Measurements from ENCODE around the gene SMAD3. TPM values are rescaled to one million over a fixed set of nuclear protein-coding genes. Genes with fewer than 3 reads are reported as not detected.

Gene SMAD3
- total RNA-seq, 1 experiment from 2014 or later = 35.4 TPM

GRCh38 chr15:67180035-67180434, 114.6 kb downstream of the SMAD3 start:
- no peak for DNase-seq (ENCODE audit: low read depth)

- DNase-seq (ENCODE audit: low read depth) = no peak
These were observed 115.3 kb downstream of the SMAD3 start for GRCh38 chr15:67180514-67181191.

DNA sequence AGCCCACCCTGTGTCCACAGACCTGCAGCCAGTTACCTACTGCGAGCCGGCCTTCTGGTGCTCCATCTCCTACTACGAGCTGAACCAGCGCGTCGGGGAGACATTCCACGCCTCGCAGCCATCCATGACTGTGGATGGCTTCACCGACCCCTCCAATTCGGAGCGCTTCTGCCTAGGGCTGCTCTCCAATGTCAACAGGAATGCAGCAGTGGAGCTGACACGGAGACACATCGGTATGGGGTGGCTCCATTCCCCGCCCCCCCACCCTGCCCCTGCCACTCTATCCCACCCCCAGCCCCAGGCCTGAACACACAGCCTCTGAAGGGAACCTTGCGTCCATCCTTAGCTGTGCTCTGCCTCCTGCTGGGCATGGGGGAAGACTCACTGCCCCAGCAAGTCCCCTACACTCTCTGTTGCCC, 115.8 kb downstream of the SMAD3 start:
- DNase-seq (ENCODE audit: low read depth) = no peak

- no peak for DNase-seq (ENCODE audit: low read depth)
These were observed 118.2 kb downstream of the SMAD3 start for GRCh38 chr15:67183443-67184169.

GRCh38 chr15:67184208-67184925, 119.0 kb downstream of the SMAD3 start:
- DNase-seq (ENCODE audit: low read depth) = no peak

- no peak for DNase-seq (ENCODE audit: low read depth)
These were observed 119.6 kb downstream of the SMAD3 start for GRCh38 chr15:67185051-67185450.

DNA sequence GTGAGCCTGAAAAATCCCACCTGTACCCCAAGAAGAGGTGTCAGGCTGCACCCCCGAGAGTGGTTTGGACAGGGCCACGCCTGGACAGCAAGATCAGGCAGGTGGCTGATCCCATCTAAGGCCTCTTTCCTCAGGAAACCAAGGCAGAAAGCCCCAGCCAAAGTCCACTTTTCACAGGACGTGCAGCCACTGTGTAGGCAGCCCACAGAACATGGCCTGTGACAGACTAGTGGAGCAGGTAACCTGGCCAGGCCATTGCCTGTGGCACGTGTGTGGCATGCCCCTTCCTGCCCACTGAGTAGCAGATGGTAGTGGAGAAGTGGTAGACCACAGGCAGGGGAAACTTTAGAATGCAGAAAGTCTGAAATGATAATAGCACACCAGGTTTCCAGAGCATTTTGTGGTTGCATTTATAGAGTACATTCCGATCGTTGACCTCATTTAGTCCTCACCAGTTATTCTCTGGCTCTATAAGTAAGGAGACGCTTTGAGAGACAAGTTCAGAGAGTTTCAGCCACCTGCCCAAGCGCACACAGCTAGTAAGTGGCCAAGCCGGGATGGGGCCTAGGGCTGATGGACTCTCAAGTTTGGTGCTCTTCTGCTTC, 120.3 kb downstream of the SMAD3 start:
- peak; percentile 90 for DNase-seq (ENCODE audit: low read depth)

GRCh38 chr15:67186226-67186649, 120.8 kb downstream of the SMAD3 start:
- DNase-seq (ENCODE audit: low read depth) = no peak

GRCh38 chr15:67186688-67187087, 121.3 kb downstream of the SMAD3 start:
- DNase-seq (ENCODE audit: low read depth) = no peak

DNA sequence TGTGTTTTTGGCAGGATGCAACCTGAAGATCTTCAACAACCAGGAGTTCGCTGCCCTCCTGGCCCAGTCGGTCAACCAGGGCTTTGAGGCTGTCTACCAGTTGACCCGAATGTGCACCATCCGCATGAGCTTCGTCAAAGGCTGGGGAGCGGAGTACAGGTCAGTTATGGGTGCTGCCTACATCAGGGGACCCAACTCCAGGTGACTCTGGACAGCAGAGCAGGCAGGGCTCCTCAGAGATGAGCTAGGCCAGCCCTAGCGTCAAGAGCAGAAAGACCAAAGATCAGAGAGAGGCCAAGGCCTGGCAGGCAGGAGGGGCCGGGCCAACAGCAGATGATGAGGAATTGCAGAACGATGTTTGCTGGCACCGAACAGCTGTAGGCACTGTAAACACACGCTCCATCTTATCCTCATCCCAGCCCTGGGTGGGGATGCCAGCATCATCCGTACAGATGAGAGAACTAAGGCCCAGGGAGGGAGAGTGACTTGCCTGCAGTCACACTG, 122.0 kb downstream of the SMAD3 start:
- no peak for DNase-seq (ENCODE audit: low read depth)

GRCh38 chr15:67188551-67189218, 123.3 kb downstream of the SMAD3 start:
- no peak for DNase-seq (ENCODE audit: low read depth)

- DNase-seq (ENCODE audit: low read depth) = no peak
These were observed 124.1 kb downstream of the SMAD3 start for GRCh38 chr15:67189326-67190051.

DNA sequence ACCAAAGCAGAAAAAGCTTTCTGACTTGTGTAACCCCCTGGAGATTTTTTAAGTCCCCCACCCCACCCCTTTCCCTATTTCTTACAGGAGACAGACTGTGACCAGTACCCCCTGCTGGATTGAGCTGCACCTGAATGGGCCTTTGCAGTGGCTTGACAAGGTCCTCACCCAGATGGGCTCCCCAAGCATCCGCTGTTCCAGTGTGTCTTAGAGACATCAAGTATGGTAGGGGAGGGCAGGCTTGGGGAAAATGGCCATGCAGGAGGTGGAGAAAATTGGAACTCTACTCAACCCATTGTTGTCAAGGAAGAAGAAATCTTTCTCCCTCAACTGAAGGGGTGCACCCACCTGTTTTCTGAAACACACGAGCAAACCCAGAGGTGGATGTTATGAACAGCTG, 124.9 kb downstream of the SMAD3 start:
- DNase-seq (ENCODE audit: low read depth) = no peak

- no peak for DNase-seq (ENCODE audit: low read depth)
These were observed 125.4 kb downstream of the SMAD3 start for GRCh38 chr15:67190813-67191212.

GRCh38 chr15:67192185-67192820, 126.9 kb downstream of the SMAD3 start:
- DNase-seq (ENCODE audit: low read depth) = no peak

- no peak for DNase-seq (ENCODE audit: low read depth)
These were observed 128.0 kb downstream of the SMAD3 start for GRCh38 chr15:67193223-67193990.

GRCh38 chr15:67194171-67195114, 129.0 kb downstream of the SMAD3 start:
- no peak for DNase-seq (ENCODE audit: low read depth)

- no peak for DNase-seq (ENCODE audit: low read depth)
These were observed 129.9 kb downstream of the SMAD3 start for GRCh38 chr15:67195305-67195704.

Data from LHCN-M2 (cell line).